GM12878 (cell line): ENCODE measurements around the gene DNAAF5. TPM values are rescaled to one million over a fixed set of nuclear protein-coding genes. Genes with fewer than 3 reads are reported as not detected.

Source experiments
- ATAC-seq: fragments of 200-7000 bp; cut with Tn5 transposase; 3 replicates; pipeline ENCODE4 v1.9.1; 2020; ENCODE audit warnings: mild to moderate bottlenecking, moderate library complexity
- BruUV-seq: library from RNA; stranded (reverse); fragments of 400-500 nt; replicated peaks from 2 replicates; lab custom pipeline; 2021; lab: Mats Ljungman, UMichigan
- CTCF ChIA-PET: fragments of 300-600 bp; sonication (Branson Sonifier 250); formaldehyde crosslinking; extraction: SDS; loops from one replicate; lab custom pipeline; 2021; ENCODE audit warnings: inconsistent platforms; lab: Yijun Ruan, JAX
- POLR2A ChIA-PET: fragments of 350-600 bp; formaldehyde crosslinking; extraction: SDS; loops from one replicate; lab custom pipeline; 2021; ENCODE audit warnings: inconsistent platforms; lab: Charles Lee
- RAD21 ChIA-PET: fragments of 300-600 bp; sonication (Branson Sonifier 250); formaldehyde crosslinking; loops from one replicate; lab custom pipeline; 2023; ENCODE audit warnings: antibody characterized with exemption; ENCODE audit not compliant: unreplicated experiment; lab: Charles Lee
- SMC1A ChIA-PET: fragments of 300-600 bp; sonication (Branson Sonifier 250); formaldehyde crosslinking; loops from one replicate; lab custom pipeline; 2023; ENCODE audit not compliant: unreplicated experiment, uncharacterized antibody; lab: Charles Lee
- DNase-seq: peaks from one replicate; pipeline ENCODE4 v3.0.0-alpha.2; 2011; ENCODE audit warnings: low read depth, low spot score
- FAIRE-seq: peaks from 3 replicates; lab custom pipeline; 2011; peaks lifted over from hg19 to GRCh38; lab: Jason Lieb, UNC
- H2AFZ ChIP-seq: 2 replicates; pipeline ENCODE4 v1.6.0; 2011; ENCODE audit warnings: low read depth, low read length, control low read depth; ENCODE audit not compliant: control insufficient read depth
- H3K27ac ChIP-seq: 2 replicates; pipeline ENCODE4 v1.5.1; 2011; ENCODE audit warnings: control low read depth; ENCODE audit not compliant: control insufficient read depth, insufficient read depth
- H3K27me3 ChIP-seq, 2 experiments: replicated peaks in 1 of 2; 2 replicates each; pipeline versions ENCODE4 v1.6.0 to v1.6.1; 2011; ENCODE audit warnings: low read length in 1 of 2; ENCODE audit not compliant: control insufficient read depth in 2 of 2, insufficient read depth in 2 of 2
- H3K36me3 ChIP-seq, 2 experiments: 2 replicates each; pipeline ENCODE4 v1.5.1; 2011; ENCODE audit warnings: low read length in 1 of 2; ENCODE audit not compliant: control insufficient read depth in 2 of 2, insufficient read depth in 2 of 2
- H3K4me1 ChIP-seq: 2 replicates; pipeline ENCODE4 v1.6.1; 2011; ENCODE audit warnings: mild to moderate bottlenecking, low read length, moderate library complexity, mixed read lengths; ENCODE audit not compliant: control insufficient read depth, insufficient read depth
- H3K4me2 ChIP-seq: 2 replicates; pipeline ENCODE4 v1.6.0; 2011; ENCODE audit warnings: control low read depth; ENCODE audit not compliant: control insufficient read depth, insufficient read depth
- H3K4me3 ChIP-seq: fragments of 200-600 bp; sonication (generic); 2 replicates; pipeline ENCODE4 v1.5.1; 2016
- H3K79me2 ChIP-seq: 2 replicates; pipeline ENCODE4 v1.6.0; 2011; ENCODE audit warnings: low read length; ENCODE audit not compliant: control insufficient read depth, insufficient read depth
- H3K9ac ChIP-seq: 2 replicates; pipeline ENCODE4 v1.8.0; 2011; ENCODE audit warnings: low read length, control low read depth, mixed read lengths; ENCODE audit not compliant: control insufficient read depth, insufficient read depth
- H3K9me3 ChIP-seq: replicated peaks from 3 replicates; pipeline ENCODE4 v1.5.1; 2011; ENCODE audit warnings: mild to moderate bottlenecking, low read length; ENCODE audit not compliant: control insufficient read depth, insufficient read depth
- H4K20me1 ChIP-seq: 2 replicates; pipeline ENCODE4 v1.6.0; 2011; ENCODE audit not compliant: control insufficient read depth, insufficient read depth
- BACH1 ChIP-seq: fragments of 450-650 bp; IDR thresholded peaks from 2 replicates; pipeline ENCODE4 v1.6.1; 2017; ENCODE audit warnings: mild to moderate bottlenecking, borderline replicate concordance
- DPF2 ChIP-seq: fragments of 450-650 bp; IDR thresholded peaks from 2 replicates; pipeline ENCODE4 v1.6.1; 2017; ENCODE audit warnings: mild to moderate bottlenecking
- EED ChIP-seq: sonication (generic); IDR thresholded peaks from 2 replicates; pipeline ENCODE4 v1.6.1; 2016; ENCODE audit warnings: antibody characterized with exemption, low read depth
- MEF2A ChIP-seq: IDR thresholded peaks from 2 replicates; pipeline ENCODE4 v1.6.1; 2011; ENCODE audit warnings: low read depth, mild to moderate bottlenecking, low read length, moderate library complexity; ENCODE audit not compliant: insufficient read depth
- RAD21 ChIP-seq: IDR thresholded peaks from 2 replicates; pipeline ENCODE4 v1.6.1; 2011; ENCODE audit warnings: mild to moderate bottlenecking, low read depth, low read length, moderate library complexity; ENCODE audit not compliant: insufficient read depth
- RBBP5 ChIP-seq: fragments of 200-600 bp; sonication (generic); conservative IDR thresholded peaks from 2 replicates; pipeline ENCODE4 v1.6.1; 2016
- RFX5 ChIP-seq: IDR thresholded peaks from 2 replicates; pipeline ENCODE4 v1.6.1; 2011; ENCODE audit warnings: low read depth, low read length, improper control_type of control experiment
- WGBS: methylation state at CpG from one replicate; pipeline ENCODE4 v1.1.6; 2016; ENCODE audit warnings: low lambda C conversion rate; ENCODE audit not compliant: insufficient replicate concordance, insufficient coverage; ENCODE audit errors: missing lambda C conversion rate; 5-methylcytosine and 5-hydroxymethylcytosine counted together
- in situ Hi-C: fragments of 300-500 bp; cut with MboI; formaldehyde crosslinking; loops from 9 replicates; pipeline ENCODE4 v1.14.3; 2018; ENCODE audit warnings: mixed read lengths
- intact Hi-C: fragments of 100-400 bp; cut with micrococcal nuclease; formaldehyde crosslinking; loops from one replicate; pipeline ENCODE4 v1.14.2; 2022; ENCODE audit not compliant: unreplicated experiment
- polyA plus RNA-seq, 11 experiments: library from polyadenylated mRNA; depleted of rRNA in 4 of 11; unstranded in 6 of 11; stranded (reverse) in 5 of 11; fragments of >200 nt; fragmentation: Nextera tagmentation in 4 of 11; fragmentation: Illumina TruSeq in 1 of 11; extraction: Ambion mirVana in 4 of 11; extraction: Trizol in 1 of 11; gene quantifications; 1 replicate in 1 of 11; 2 replicates in 10 of 11; pipeline versions ENCODE4 v1.2.1 to v1.2.3, GENCODE V29; 2011 to 2016; ENCODE audit warnings: inconsistent platforms in 2 of 11, missing spikeins in 2 of 11, low read depth in 1 of 11
- total RNA-seq, 4 experiments: library from RNA; depleted of rRNA in 3 of 4; stranded (reverse); fragments of >200 nt in 3 of 4; fragmentation: Illumina TruSeq in 1 of 4; extraction: Trizol in 1 of 4; gene quantifications; 2 replicates each; pipeline versions ENCODE4 v1.2.1 to v1.2.3, GENCODE V29; 2013 to 2021
- TF ChIP-seq, protein P1 (sequence below): fragments of 150-350 bp; IDR thresholded peaks from 2 replicates; pipeline ENCODE4 v1.6.1; 2016; ENCODE audit warnings: low read depth, low read length
- TF ChIP-seq, protein P2 (sequence below): IDR thresholded peaks from 2 replicates; pipeline ENCODE4 v1.6.1; 2011; ENCODE audit warnings: mild to moderate bottlenecking, low read depth, low read length, moderate library complexity; ENCODE audit not compliant: insufficient replicate concordance

Gene DNAAF5
- total and polyA plus RNA-seq, 10 of the 15 experiments (the other 5 are each of a cell fraction or from before 2014, with no cell fraction given), result 1.8 to 38.3 (median 9.2) TPM

DNA sequence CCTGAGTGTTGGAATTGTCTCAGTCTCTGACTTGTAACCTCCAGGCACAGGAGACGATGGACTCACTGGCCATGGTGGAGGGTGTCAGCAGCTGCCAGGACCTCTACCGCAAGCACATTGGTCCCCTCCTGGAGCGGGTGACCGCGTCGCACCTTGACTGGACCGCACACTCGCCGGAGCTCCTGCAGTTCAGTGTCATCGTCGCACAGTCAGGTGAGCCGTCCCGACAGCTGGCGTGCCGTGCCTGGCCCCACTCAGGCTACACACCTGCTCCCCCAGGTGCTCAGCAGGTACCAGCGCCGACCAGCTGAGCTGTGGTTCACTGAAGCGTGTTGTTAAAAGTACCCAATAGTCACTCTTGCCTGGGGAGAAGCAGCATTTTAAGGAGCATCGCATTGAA lies 37.3 kb downstream of the DNAAF5 start (continued):
- TF ChIP-seq, protein P1, sequence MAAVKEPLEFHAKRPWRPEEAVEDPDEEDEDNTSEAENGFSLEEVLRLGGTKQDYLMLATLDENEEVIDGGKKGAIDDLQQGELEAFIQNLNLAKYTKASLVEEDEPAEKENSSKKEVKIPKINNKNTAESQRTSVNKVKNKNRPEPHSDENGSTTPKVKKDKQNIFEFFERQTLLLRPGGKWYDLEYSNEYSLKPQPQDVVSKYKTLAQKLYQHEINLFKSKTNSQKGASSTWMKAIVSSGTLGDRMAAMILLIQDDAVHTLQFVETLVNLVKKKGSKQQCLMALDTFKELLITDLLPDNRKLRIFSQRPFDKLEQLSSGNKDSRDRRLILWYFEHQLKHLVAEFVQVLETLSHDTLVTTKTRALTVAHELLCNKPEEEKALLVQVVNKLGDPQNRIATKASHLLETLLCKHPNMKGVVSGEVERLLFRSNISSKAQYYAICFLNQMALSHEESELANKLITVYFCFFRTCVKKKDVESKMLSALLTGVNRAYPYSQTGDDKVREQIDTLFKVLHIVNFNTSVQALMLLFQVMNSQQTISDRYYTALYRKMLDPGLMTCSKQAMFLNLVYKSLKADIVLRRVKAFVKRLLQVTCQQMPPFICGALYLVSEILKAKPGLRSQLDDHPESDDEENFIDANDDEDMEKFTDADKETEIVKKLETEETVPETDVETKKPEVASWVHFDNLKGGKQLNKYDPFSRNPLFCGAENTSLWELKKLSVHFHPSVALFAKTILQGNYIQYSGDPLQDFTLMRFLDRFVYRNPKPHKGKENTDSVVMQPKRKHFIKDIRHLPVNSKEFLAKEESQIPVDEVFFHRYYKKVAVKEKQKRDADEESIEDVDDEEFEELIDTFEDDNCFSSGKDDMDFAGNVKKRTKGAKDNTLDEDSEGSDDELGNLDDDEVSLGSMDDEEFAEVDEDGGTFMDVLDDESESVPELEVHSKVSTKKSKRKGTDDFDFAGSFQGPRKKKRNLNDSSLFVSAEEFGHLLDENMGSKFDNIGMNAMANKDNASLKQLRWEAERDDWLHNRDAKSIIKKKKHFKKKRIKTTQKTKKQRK, result no peak

DNA sequence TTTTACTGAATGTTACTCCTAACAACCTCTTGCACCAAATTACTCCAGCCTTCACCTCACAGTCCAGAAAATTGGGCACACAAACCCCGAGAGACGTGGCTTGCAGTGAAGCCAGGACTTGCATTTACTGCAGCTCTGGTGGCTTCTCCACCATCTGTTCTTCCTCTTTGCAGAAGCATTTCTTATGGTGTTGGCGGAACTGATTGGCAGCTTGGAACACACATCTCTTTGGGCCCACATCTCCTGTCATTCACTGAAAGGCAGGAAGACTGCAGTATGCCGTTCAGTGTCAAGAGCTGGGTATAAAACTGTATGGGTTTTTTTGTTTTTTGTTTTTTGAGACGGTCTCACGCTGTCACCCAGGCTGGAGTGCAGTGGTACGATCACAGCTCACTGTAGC lies 38.9 kb downstream of the DNAAF5 start:
- ChIA-PET CTCF (no interaction called here), POLR2A (no interaction called here), RAD21 (no interaction called here), SMC1A (no interaction called here)
- Histone ChIP-seq H4K20me1 (no peaks in the 10 kb centered on the region), H3K4me3 (no peak overlapping the region), H3K9me3 (no peaks in the 10 kb centered on the region), H3K27me3 (no peaks in the 10 kb centered on the region), H3K4me1 (no peaks in the 10 kb centered on the region), H3K4me2 (no peak overlapping the region), H3K79me2 (no peaks in the 10 kb centered on the region), H3K36me3 (peaks cover 9 to 23% of the 10 kb centered on the region in 2 experiments; a peak in 3 of 4 replicates), H2AFZ (no peak overlapping the region), H3K27ac (no peak overlapping the region), H3K9ac (no peak overlapping the region)
- WGBS, result 91% methylated on average over 7 of the region's 7 CpGs
- TF ChIP-seq, protein P2, sequence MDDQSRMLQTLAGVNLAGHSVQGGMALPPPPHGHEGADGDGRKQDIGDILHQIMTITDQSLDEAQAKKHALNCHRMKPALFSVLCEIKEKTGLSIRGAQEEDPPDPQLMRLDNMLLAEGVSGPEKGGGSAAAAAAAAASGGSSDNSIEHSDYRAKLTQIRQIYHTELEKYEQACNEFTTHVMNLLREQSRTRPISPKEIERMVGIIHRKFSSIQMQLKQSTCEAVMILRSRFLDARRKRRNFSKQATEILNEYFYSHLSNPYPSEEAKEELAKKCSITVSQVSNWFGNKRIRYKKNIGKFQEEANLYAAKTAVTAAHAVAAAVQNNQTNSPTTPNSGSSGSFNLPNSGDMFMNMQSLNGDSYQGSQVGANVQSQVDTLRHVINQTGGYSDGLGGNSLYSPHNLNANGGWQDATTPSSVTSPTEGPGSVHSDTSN, result no peak
- TF ChIP-seq RFX5 (no peak), DPF2 (no peak), RBBP5 (no peak), MEF2A (no peak), EED (no peak), BACH1 (no peak), RAD21 (no peak)
- FAIRE-seq (no peak), ATAC-seq (no peak), DNase-seq (no peak)
- in situ Hi-C loops (no loop called here), intact Hi-C loops (no loop called here)
- no TSS peak for BruUV-seq
